MG63 (cell line): ENCODE measurements around the gene SLC22A31. TPM values are rescaled to one million over a fixed set of nuclear protein-coding genes. Genes with fewer than 3 reads are reported as not detected.
"Not testable (repeated sequence)": the region's sequence is repeated elsewhere in the genome, so short reads cannot be mapped to it uniquely, and the experiment has no call there.

ENCODE experiments used
- DNase-seq: peaks from one replicate; pipeline ENCODE4 v3.0.0-alpha.2; 2020
- H3K27me3 ChIP-seq: fragments of 250-450 bp; sonication (Bioruptor Pico); 2 replicates; pipeline ENCODE4 v1.5.1; 2020; ENCODE audit warnings: mild to moderate bottlenecking, moderate library complexity
- H3K36me3 ChIP-seq: fragments of 250-450 bp; sonication (Bioruptor Pico); 2 replicates; pipeline ENCODE4 v1.5.1; 2020; ENCODE audit warnings: mild to moderate bottlenecking, moderate library complexity
- H3K4me3 ChIP-seq: fragments of 250-450 bp; sonication (Bioruptor Pico); 2 replicates; pipeline ENCODE4 v1.5.1; 2020; ENCODE audit warnings: mild to moderate bottlenecking, moderate library complexity
- H3K9me3 ChIP-seq: fragments of 250-450 bp; sonication (Bioruptor Pico); 2 replicates; pipeline ENCODE4 v1.5.1; 2020; ENCODE audit warnings: mild to moderate bottlenecking, moderate library complexity
- total RNA-seq: library from RNA; depleted of rRNA; stranded (reverse); fragments of >200 nt; shearing (Covaris generic); gene quantifications from 2 replicates; pipeline ENCODE4 v1.2.3, GENCODE V29; 2014; ENCODE audit warnings: low replicate concordance

Gene SLC22A31
- total RNA-seq, 1 experiment from 2014 or later: 0.72 TPM

DNA sequence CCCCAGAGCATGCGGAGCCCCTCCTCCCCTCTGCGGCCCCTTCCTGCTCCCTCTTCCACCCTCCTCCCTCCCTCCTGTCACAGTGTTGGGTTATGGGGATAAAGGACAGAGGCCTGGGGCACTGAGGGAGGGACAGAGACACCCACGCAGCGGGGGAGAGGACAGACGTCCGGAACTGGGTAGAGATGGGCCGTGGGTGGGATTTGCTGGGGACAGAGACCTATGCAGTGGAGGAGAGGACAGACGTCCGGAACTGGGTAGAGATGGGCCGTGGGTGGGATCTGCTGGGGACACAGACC, 34.7 kb downstream of the SLC22A31 start:
- not testable (repeated sequence) for H3K9me3 ChIP-seq, H3K27me3 ChIP-seq, H3K36me3 ChIP-seq, H3K4me3 ChIP-seq, DNase-seq

DNA sequence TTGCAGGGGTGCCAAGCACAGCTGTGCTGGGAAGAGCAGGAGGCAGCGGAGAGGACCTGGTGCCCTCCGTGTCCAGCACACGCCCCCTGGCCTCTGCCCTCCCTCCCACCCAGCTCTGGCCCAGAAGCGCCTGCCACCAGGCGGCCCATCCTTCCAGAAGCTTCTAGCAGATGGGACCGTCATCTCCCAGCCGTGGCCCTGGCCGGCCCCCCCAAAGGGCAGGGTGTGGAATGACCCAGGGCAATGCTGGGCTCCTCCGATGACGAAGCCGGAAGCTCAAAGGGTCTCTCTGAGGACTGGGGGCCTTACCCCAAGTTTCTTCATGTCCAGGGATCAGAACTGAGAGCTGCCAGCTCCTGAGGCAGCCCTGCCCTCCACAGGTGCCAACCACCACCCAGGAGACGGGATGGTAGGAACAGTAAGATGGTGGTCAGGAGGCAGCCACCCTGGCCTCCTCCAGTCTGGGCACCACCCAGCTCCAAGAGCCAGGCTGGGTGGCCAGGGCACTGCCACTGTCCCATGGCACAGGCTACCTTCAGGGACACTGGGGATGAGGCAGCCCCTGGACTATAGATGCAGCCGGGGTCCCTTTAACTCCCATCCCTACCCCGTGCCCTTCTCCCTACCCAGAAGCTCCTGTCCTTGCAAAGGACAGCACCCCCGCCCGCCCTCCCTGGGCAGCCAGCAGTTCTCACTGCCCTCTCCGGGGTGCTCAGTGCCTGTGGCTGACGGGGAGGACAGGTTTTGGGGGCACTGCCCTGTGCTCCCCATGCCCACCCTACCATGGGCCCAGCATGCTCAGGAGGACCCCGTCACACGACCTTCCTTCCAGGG, 35.3 kb downstream of the SLC22A31 start:
- no peak for DNase-seq
- Histone ChIP-seq H3K36me3 (no peaks in the 10 kb centered on the region), H3K9me3 (no peaks in the 10 kb centered on the region), H3K4me3 (no peak overlapping the region), H3K27me3 (no peaks in the 10 kb centered on the region)

DNA sequence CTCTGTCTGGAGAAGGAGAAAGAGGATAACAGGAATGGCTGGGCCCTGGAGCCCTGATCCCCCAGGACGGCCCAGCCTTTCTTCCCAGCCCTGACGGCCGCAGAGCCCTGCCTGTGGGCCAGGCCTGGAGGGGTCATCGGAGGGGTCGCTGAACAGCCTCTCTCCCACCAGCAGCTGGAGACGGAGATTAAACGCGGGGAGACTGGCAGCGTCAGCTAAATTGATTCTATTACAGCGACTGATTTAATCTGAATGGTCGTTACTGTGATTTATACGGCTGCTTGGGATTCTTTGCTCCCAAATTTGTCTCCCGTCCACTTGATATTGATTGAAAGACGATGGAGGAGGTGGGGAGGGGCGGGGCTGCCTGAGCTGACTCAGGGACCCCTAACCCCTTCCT, 35.9 kb downstream of the SLC22A31 start:
- Histone ChIP-seq H3K27me3 (no peaks in the 10 kb centered on the region), H3K9me3 (no peaks in the 10 kb centered on the region), H3K36me3 (no peaks in the 10 kb centered on the region), H3K4me3 (no peak overlapping the region)
- no peak for DNase-seq

DNA sequence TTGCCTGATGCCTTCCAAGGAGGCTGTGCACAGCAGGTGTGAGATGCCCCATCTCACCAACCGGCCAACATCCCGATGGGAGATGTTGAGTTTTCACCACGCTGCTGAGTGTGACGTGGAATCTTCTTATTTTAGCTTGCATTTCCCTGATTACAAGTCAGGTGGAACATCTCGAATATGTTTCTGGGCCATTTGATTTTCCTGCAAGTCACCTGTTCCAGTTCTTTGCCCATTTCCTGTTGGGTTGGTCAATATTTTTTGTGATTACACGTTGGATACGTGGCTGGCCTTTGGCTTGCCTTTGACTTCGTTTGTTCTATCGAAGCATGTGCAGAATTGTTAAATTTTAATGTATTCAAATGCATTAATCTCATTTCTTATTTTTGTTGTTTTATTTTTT, 37.0 kb downstream of the SLC22A31 start:
- Histone ChIP-seq H3K4me3 (no peak overlapping the region), H3K9me3 (no peaks in the 10 kb centered on the region)

DNA sequence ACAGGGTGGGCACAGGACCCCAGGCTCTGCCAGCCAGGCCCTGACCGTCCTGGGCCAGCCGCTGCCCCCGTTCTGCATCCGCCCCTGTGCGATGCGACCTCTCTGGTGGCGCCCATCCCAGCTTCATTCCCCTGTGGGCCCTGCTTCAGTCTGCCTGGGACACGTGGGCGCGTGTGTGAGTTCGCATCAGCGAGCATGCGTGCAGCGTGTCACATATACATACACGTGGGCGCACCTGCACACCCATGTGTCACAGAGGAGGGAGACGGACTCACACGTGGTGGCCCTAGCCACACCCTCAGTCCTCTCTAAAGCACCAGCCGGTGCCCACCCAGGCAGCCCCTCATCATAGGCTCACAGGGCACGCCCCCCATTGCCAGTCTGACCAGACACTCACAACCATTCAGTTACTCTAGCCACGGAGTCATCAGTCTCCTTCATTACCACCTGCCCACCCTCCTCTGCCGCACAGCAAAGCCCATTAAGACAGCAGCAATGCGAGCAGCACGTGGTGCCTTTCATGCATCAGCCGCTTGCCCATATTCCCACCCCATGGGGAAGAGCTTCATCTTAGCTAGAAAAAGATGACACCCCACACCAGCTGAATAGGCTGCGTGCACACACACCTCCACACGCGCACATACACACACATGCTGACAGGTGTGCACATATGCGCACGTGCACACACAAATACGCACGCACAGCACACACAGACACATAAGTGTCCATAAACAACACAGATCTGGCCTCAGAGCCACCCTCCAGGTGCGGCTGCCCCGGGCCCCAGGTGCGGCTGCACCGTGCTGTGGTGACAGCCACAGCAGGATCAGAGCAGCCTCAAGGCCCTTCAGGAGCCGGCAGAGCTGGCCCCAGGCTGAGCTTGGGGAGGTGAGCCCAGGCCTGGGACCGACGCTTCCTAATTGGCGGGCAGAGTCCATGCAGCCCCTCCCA, 38.3 kb downstream of the SLC22A31 start:
- no peak for DNase-seq
- Histone ChIP-seq H3K4me3 (no peak overlapping the region), H3K27me3 (no peaks in the 10 kb centered on the region), H3K9me3 (no peaks in the 10 kb centered on the region), H3K36me3 (no peaks in the 10 kb centered on the region)

More for the DNA sequence above, 37.0 kb downstream of the SLC22A31 start:
- H3K27me3 ChIP-seq: no peaks in the 10 kb centered on the region
- no peak for DNase-seq
- H3K36me3 ChIP-seq: no peaks in the 10 kb centered on the region

DNA sequence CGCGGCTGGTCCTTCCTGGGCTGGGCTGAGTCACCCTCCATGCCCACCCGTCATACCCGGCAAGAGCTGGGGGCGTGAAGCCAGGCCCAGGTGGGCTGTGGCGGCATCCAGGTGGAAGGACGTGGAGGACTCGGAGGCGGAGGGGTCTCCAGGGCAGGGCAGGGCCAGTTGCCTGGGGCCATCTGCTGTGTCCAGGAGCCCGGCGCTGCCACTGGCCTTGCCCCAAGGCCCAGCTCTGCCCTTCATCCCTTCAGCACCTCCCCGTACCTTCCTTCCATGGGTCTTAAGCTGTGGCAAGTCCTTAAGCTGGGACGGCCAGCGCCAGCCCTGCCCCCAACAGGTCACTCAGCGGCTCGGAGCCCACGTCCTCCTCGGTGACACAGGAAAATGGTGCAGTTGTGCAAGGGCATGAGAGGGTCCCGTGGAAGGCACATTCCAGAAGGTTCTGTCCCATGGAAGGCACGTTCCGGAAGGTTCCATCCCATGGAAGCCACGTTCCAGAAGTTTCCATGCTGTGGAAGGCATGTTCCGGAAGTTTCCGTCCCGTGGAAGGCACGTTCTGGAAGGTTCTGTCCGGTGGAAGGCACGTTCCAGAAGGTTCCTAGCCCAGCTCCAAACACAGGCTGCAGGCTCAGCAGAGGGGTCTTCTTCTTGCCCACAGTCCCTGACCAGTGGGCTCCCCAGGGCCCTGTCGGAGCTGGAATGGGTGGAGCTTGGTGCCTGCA, 39.2 kb downstream of the SLC22A31 start:
- no peak for DNase-seq
- Histone ChIP-seq H3K4me3 (no peak overlapping the region), H3K27me3 (no peaks in the 10 kb centered on the region), H3K9me3 (no peaks in the 10 kb centered on the region), H3K36me3 (no peaks in the 10 kb centered on the region)

DNA sequence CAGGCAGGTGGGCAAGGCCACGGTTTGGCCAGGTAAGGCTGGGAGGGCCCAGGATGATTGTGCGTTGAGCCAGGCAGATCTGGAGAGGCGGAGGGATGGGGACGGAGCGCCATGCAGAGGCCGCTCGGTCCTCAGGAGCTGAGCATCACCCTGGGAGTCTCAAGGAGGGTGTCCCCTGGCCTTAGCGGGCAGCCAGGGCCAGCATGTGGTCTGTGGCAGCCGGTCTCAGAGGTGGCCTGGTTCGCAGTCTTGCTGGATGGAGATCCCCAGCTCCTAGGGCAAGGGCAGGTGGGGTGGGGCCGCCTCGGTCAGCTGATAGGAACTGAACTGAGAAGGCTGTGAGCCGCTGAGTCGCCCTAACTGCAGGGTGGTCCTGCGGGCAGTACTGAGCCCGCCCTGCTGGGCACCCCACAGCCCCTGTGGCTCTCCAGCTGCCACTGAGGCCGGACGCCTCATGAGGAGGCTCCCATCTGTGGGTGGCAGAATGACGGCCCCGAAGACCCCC, 40.4 kb downstream of the SLC22A31 start:
- H3K27me3 ChIP-seq: no peaks in the 10 kb centered on the region
- no peak overlapping the region for H3K4me3 ChIP-seq
- H3K36me3 ChIP-seq: no peaks in the 10 kb centered on the region
- H3K9me3 ChIP-seq: no peaks in the 10 kb centered on the region
- no peak for DNase-seq

DNA sequence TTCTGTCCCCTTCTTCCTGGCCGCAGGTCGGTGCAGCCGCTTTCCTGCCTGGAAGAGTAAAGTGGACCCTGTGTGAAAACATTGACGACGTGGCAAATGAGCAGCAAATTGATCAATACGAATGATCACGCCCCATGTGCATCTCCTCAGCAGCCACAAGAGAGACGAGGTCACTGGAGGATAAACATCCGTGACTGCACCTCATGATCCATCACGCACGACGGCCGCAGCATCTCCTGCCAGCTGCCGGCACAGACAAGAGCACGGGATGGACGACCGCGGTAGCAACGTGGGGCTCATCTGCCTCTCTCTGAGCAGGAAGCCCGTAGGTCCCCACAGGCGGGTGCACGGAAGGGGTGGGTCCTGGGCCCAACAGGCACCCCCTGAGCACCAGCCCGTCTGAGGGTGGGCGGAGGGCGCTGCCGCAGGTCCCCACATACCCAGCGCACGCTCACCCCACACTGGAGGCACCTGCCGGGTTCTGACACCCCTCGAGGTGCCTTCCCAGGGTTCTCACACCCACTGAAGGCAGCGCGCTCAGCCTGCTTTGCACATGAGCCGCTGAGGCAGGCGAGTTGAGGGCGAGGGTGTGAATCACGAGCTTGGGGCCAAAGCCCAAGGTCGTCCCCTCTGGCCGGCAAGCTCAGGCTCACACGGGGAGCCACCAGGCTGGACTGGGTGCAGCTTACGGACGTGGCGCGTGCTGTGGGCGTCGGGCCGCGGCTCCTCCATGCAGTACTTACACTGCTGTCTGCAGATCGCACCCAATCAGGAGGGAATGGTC, 41.1 kb downstream of the SLC22A31 start:
- no peak for DNase-seq
- no peaks in the 10 kb centered on the region for H3K9me3 ChIP-seq
- no peak overlapping the region for H3K4me3 ChIP-seq
- H3K27me3 ChIP-seq: no peaks in the 10 kb centered on the region
- no peaks in the 10 kb centered on the region for H3K36me3 ChIP-seq

DNA sequence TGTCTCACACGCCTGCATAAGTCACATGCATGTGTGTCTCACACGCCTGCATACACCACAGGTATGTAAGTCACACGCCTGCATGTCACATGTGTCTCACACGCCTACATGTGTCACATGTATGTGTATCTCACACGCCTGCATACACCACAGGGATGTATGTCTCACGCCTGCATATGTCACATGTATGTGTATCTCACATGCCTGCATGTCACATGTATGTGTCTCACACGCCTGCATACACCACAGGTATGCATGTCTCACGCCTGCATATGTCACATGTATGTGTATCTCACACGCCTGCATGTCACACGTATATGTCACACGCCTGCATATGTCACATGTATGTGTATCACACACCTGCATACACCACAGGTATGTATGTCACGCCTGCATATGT, 42.6 kb downstream of the SLC22A31 start:
- DNase-seq: no peak
- Histone ChIP-seq H3K36me3 (no peaks in the 10 kb centered on the region), H3K4me3 (no peak overlapping the region), H3K9me3 (no peaks in the 10 kb centered on the region), H3K27me3 (no peaks in the 10 kb centered on the region)

DNA sequence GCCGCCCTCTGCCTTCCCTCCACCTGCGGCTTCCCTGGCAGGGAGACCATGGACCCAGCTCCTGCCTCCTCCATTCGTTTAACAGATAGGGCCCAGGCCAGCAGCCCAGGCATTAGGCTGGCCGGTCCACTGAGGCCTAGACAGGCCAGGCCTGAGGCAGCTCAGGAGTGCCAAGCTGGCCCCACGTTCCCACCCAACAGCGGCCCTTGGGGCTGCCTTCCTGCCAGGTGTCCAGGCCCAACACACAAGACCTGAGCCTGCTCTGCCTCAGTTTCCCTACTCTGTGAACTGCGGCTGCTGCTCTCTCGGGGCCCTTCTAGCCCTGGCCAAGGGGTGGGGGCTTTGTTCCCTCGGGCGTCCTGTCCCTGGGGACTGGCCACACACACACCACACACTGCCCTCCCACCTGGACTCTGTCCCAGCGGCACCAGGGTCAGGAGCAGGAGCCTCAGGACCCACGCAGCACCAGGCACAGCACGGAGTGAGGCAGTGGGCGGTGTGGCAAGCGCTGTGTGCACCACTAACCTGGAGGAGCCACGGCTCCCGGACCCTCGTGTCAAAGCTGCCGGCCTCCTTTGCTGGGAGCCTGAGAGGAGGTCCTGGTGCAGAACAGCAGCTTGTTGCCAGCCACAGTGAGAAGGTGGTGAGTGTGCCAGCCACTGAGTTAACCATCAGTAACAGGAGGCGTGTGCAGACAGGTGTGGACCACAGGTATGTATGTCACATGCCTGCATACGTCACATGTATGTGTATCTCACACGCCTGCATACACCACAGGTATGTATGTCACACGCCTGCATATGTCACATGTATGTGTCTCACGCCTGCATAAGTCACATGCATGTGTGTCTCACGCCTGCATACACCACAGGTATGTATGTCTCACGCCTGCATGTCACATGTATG, 43.3 kb downstream of the SLC22A31 start:
- Histone ChIP-seq H3K36me3 (no peaks in the 10 kb centered on the region), H3K4me3 (no peak overlapping the region), H3K9me3 (no peaks in the 10 kb centered on the region), H3K27me3 (no peaks in the 10 kb centered on the region)
- DNase-seq: no peak

DNA sequence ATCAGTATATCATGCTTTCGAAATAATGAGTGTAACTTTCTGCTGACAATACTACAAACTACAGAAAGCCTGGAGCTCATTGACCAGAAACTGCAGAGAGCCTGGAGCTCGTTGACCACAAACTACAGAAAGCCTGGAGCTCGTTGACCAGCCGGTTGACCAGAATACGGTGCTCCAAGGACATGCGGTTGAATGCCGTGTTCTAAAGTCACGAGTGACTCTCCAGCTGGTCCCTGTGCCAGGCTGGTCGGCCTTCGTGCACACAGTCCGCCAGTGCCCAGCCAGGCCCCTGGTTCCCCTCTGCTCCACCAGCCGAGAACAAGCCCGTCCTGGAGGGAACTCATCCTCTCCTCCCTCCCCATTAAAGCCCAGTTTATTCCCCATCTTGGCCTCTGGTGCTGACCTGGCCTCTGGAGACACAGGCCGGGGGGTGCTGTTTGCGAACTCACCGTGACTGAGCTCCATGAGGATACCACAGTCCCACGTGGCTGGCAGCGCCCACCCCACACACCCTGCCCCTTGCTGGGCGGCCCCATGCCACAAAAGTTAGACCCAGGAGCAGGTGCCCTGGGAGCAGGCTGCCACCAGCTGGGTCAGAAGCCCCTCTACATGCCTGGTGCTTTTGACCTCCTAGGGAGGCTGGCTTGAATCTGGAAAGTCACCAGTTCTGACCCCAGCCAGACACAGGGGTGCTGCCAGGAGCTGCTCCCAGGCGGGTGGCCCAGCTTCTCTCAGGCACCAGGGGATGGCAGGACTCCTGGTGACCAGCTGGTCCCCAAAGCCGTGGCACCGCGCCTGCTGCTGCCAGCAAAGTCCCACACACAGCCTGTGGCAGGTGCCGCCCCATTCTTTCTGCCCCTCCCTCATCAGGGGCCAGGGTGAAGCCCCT, 44.2 kb downstream of the SLC22A31 start:
- Histone ChIP-seq H3K27me3 (no peaks in the 10 kb centered on the region), H3K4me3 (no peak overlapping the region), H3K9me3 (no peaks in the 10 kb centered on the region), H3K36me3 (no peaks in the 10 kb centered on the region)
- DNase-seq: no peak

DNA sequence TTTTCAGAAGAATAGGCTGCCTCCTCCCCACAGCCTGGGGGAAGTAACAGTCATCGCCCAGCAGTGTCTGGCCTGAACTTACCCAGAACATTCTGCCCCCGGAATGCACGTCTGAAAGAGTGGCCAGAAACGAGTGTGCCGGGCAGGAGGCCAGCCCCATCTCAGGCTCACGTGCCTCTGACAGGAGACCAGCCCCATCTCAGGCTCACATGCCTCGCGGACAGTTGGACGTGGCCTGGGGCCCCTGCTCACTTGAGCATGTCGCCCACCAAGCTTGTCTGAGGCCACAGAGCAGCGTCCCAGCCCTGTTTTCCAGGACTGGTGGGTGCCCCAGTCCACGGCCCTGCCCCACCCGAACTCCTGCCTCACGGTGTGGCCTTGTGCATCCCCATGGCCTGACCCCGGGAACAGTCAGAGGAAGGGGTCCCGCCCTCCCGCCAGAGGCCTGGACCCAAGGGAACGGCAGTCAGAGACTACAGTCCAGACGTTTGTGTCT, 45.1 kb downstream of the SLC22A31 start:
- Histone ChIP-seq H3K36me3 (no peaks in the 10 kb centered on the region), H3K27me3 (no peaks in the 10 kb centered on the region), H3K4me3 (no peak overlapping the region), H3K9me3 (no peaks in the 10 kb centered on the region)
- DNase-seq: peak; percentile 29

DNA sequence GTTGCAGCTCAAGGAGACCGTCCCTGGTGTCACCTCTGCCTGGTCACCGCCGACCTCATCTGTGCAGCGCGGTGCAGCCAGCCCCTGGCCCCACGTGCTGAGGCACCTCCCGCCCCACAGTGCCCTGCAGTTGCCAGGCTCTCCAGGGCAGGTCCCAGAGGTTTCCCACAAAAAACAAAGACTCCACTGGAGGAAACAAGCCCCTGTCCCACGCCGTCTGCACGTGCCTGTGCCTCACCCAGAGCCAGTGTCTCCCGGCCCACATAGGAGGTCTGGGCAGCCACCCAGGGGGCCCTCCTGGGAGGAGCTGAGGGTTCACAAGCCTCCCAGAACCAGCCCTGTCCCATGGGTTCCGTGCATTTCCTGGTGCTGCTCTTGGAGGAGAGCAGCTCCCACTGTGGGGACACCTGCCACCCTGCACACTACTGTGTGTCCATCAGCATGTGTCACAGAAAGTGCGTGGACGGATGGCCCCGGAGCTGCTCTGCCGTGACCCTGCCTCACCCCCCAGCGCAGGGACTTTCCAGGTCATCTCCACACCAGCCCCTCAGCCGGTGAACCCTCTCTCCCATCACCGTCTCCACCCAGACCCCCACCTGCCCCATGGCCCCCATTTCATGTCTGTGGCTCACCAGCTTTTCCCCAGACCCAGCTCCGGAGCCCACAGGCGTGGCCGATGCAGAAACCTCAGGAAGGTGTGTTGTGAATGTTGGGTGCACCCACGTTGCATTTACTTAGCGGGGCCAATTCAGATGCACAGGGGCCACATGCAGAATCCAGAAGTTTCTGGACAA, 45.8 kb downstream of the SLC22A31 start:
- H3K36me3 ChIP-seq: no peaks in the 10 kb centered on the region
- no peak overlapping the region for H3K4me3 ChIP-seq
- H3K27me3 ChIP-seq: no peaks in the 10 kb centered on the region
- DNase-seq: no peak
- H3K9me3 ChIP-seq: no peaks in the 10 kb centered on the region

DNA sequence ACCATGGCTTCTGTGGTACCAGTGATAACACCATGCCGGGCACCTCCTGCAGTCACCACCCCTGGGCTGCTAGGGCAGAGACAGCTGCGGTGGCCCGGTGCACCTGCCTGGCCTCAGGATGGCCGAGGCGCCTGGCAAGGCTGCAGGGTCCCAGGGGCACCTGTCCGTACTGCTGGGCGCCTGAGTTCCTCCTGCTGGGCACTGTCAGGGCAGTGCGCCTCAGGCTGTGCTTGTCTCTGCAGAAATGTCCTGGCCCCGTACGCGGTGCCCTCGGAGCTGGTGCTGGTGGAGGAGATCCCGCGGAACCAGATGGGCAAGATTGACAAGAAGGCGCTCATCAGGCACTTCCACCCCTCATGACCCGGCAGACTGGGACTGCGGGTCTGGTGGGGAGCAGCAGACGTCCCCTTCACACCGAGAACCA, 46.5 kb downstream of the SLC22A31 start:
- H3K36me3 ChIP-seq: no peaks in the 10 kb centered on the region
- no peak overlapping the region for H3K4me3 ChIP-seq
- no peaks in the 10 kb centered on the region for H3K9me3 ChIP-seq
- DNase-seq: no peak
- H3K27me3 ChIP-seq: no peaks in the 10 kb centered on the region
